Measurements from ENCODE around the gene CYB561D1.

CYB561D1 gene

DNA sequence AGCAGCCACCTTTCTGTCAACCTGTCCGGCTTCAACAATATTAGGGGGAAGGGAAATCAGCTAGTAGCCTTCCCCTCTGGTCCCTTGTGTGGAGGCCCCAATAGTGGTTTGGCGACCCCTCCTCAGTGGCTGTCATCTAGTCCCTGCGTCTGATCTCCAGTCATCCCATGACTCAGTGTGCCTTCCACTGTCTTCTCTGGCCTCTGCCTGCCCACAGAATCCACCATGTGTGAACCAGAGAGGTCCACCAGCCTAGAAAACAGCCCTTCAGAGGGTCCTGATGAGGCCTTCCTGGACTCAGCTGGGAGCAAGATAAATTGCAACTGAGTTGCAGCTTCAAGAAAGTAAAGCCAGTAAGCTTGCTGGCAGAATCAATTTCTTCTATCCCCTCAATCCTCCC is 14.0 kb upstream of the CYB561D1 start (continued):
- TF ChIP-seq, protein P1, sequence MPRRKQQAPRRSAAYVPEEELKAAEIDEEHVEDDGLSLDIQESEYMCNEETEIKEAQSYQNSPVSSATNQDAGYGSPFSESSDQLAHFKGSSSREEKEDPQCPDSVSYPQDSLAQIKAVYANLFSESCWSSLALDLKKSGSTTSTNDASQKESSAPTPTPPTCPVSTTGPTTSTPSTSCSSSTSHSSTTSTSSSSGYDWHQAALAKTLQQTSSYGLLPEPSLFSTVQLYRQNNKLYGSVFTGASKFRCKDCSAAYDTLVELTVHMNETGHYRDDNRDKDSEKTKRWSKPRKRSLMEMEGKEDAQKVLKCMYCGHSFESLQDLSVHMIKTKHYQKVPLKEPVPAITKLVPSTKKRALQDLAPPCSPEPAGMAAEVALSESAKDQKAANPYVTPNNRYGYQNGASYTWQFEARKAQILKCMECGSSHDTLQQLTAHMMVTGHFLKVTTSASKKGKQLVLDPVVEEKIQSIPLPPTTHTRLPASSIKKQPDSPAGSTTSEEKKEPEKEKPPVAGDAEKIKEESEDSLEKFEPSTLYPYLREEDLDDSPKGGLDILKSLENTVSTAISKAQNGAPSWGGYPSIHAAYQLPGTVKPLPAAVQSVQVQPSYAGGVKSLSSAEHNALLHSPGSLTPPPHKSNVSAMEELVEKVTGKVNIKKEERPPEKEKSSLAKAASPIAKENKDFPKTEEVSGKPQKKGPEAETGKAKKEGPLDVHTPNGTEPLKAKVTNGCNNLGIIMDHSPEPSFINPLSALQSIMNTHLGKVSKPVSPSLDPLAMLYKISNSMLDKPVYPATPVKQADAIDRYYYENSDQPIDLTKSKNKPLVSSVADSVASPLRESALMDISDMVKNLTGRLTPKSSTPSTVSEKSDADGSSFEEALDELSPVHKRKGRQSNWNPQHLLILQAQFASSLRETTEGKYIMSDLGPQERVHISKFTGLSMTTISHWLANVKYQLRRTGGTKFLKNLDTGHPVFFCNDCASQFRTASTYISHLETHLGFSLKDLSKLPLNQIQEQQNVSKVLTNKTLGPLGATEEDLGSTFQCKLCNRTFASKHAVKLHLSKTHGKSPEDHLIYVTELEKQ (tag by site-specific recombination; IDR thresholded peaks at IDR 0.05; ENCODE audit: borderline replicate concordance), result no peak
- no peak for TF ChIP-seq SCRT1 (tag by site-specific recombination; IDR thresholded peaks at IDR 0.05; ENCODE audit: borderline replicate concordance)

DNA sequence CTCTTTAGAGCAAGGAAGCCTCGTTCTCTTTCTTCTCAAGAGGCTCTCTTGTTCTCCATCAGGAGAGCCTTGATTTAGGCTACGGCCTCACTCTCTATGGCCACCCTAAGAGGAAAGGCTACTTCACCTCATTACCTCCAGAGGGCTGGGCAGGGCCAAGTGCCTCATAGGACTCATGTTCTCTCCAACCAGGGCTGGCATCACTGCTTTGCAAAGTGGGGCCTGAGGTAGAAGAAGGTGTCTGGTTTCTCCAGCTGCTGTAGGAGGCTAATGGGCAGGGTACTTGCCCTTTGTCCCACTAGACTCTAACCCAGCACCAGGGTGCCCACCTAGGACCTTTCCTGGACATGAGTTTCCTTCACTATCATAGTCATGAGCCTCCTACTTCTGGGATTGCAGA is 12.2 kb upstream of the CYB561D1 start:
- H3K4me1 ChIP-seq (ENCODE audit: control insufficient read depth, insufficient read depth, low read length), result no peaks in the 10 kb centered on the region
- TF ChIP-seq REPIN1 (tag by site-specific recombination; IDR thresholded peaks at IDR 0.05; ENCODE audit: low read depth) (no peak), ZNF184 (tag by site-specific recombination; IDR thresholded peaks at IDR 0.05) (no peak), ZNF555 (tag by site-specific recombination; conservative IDR thresholded peaks at IDR 0.05) (no peak), ZNF157 (tag by site-specific recombination; IDR thresholded peaks at IDR 0.05) (no peak), ZNF311 (tag by site-specific recombination; IDR thresholded peaks at IDR 0.05; ENCODE audit: borderline replicate concordance) (no peak), ZNF561 (tag by site-specific recombination; IDR thresholded peaks at IDR 0.05; ENCODE audit: borderline replicate concordance) (no peak)
- TF ChIP-seq, protein P2, sequence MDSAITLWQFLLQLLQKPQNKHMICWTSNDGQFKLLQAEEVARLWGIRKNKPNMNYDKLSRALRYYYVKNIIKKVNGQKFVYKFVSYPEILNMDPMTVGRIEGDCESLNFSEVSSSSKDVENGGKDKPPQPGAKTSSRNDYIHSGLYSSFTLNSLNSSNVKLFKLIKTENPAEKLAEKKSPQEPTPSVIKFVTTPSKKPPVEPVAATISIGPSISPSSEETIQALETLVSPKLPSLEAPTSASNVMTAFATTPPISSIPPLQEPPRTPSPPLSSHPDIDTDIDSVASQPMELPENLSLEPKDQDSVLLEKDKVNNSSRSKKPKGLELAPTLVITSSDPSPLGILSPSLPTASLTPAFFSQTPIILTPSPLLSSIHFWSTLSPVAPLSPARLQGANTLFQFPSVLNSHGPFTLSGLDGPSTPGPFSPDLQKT (IDR thresholded peaks at IDR 0.05; ENCODE audit: borderline replicate concordance, low read depth, low read length), result no peak
- ChIA-PET POLR2A (no interaction called here), CTCF (interaction anchor here (0.6 to 5.5 kb wide), 4 partner anchors 11 to 370 kb away, joined by 3 to 39 read pairs (median 8); partner anchors contain the start of gene CYB561D1)
- no peak overlapping the region for H3K27ac ChIP-seq (ENCODE audit: extremely low read depth, low read depth, low read length)
- H3K36me3 ChIP-seq (ENCODE audit: control insufficient read depth in 2 of 2, insufficient read depth in 1 of 2, low read length in 2 of 2), result peaks cover 0 to 9% of the 10 kb centered on the region in 2 experiments; a peak in 1 of 3 replicates
- no peaks in the 10 kb centered on the region for H3K9me3 ChIP-seq (ENCODE audit: control insufficient read depth, insufficient read depth, low read depth, low read length)
- H3K4me3 ChIP-seq (ENCODE audit: low read depth, low read length), result no peak overlapping the region

GRCh38 chr1:109482242-109482641 is 11.7 kb upstream of the CYB561D1 start:
- TF ChIP-seq SETDB1 (IDR thresholded peaks at IDR 0.05; ENCODE audit: insufficient read length, low read length) (no peak), ZNF626 (tag by site-specific recombination; IDR thresholded peaks at IDR 0.05) (no peak), ZNF175 (tag by site-specific recombination; IDR thresholded peaks at IDR 0.05) (no peak), ZNF138 (tag by site-specific recombination; IDR thresholded peaks at IDR 0.05; ENCODE audit: borderline replicate concordance) (no peak), YY2 (tag by site-specific recombination; IDR thresholded peaks at IDR 0.05) (no peak), ZNF768 (tag by site-specific recombination; IDR thresholded peaks at IDR 0.05) (no peak)
- TF ChIP-seq, protein P3, sequence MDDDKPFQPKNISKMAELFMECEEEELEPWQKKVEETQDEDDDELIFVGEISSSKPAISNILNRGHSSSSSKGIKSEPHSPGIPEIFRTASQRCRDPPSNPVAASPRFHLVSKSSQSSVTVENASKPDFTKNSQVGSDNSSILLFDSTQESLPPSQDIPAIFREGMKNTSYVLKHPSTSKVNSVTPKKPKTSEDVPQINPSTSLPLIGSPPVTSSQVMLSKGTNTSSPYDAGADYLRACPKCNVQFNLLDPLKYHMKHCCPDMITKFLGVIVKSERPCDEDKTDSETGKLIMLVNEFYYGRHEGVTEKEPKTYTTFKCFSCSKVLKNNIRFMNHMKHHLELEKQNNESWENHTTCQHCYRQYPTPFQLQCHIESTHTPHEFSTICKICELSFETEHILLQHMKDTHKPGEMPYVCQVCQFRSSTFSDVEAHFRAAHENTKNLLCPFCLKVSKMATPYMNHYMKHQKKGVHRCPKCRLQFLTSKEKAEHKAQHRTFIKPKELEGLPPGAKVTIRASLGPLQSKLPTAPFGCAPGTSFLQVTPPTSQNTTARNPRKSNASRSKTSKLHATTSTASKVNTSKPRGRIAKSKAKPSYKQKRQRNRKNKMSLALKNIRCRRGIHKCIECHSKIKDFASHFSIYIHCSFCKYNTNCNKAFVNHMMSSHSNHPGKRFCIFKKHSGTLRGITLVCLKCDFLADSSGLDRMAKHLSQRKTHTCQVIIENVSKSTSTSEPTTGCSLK (tag by site-specific recombination; IDR thresholded peaks at IDR 0.05), result no peak
- H3K36me3 ChIP-seq (ENCODE audit: control insufficient read depth in 2 of 2, insufficient read depth in 1 of 2, low read length in 2 of 2), result peaks cover 0 to 9% of the 10 kb centered on the region in 2 experiments; a peak in 1 of 3 replicates
- POLR2A ChIA-PET, result interaction anchor here (0.7 kb wide), 1 partner anchor 12 kb away, joined by 3 read pairs; the partner anchor contains the start of gene CYB561D1

More at GRCh38 chr1:109482242-109482641, 11.7 kb upstream of the CYB561D1 start:
- H3K4me3 ChIP-seq (ENCODE audit: low read depth, low read length), result no peak overlapping the region
- H3K9me3 ChIP-seq (ENCODE audit: control insufficient read depth, insufficient read depth, low read depth, low read length), result no peaks in the 10 kb centered on the region
- H3K27ac ChIP-seq (ENCODE audit: extremely low read depth, low read depth, low read length), result no peak overlapping the region
- CTCF ChIA-PET, result interaction anchor here (0.8 to 5.5 kb wide), 5 partner anchors 10 to 218 kb away, joined by 3 to 39 read pairs (median 3); partner anchors contain the start of gene CYB561D1
- no peaks in the 10 kb centered on the region for H3K4me1 ChIP-seq (ENCODE audit: control insufficient read depth, insufficient read depth, low read length)

Data from HEK293 (cell line).